Psoas muscle (tissue), 8 donors: Measurements from ENCODE around the gene ACP4. TPM values are rescaled to one million over a fixed set of nuclear protein-coding genes. Genes with fewer than 3 reads are reported as not detected.
A peak's percentile ranks its signal among the peaks of the same experiment; 100 is the strongest.

ENCODE experiments used
- ATAC-seq, 4 donors: fragments of 200-7000 bp; cut with Tn5 transposase; one replicate each; pipeline ENCODE4 v1.9.1; 2020; ENCODE audit warnings: moderate library complexity in 3 of 4, mild to moderate bottlenecking in 2 of 4
- DNase-seq, 2 donors: peaks; one replicate each; pipeline ENCODE4 v3.0.0-alpha.2; 2020
- H3K27ac ChIP-seq: fragments of 200-600 bp; one replicate; pipeline ENCODE4 v1.8.0; 2022
- H3K27me3 ChIP-seq, 3 donors: fragments of 200-600 bp in 1 of 3; one replicate each; pipeline versions ENCODE4 v1.6.1 to v1.8.0; 2013 to 2022; ENCODE audit warnings: low read length in 2 of 3, mild to moderate bottlenecking in 2 of 3, moderate library complexity in 1 of 3; ENCODE audit not compliant: insufficient read depth in 3 of 3
- H3K36me3 ChIP-seq, 2 donors: fragments of 200-600 bp in 1 of 2; one replicate each; pipeline versions ENCODE4 v1.6.1 to v1.8.0; 2013 to 2022; ENCODE audit warnings: low read depth in 1 of 2, mild to moderate bottlenecking in 1 of 2, moderate library complexity in 1 of 2; ENCODE audit not compliant: insufficient read depth in 1 of 2
- H3K4me1 ChIP-seq: fragments of 200-600 bp; one replicate; pipeline ENCODE4 v1.8.0; 2022
- H3K4me3 ChIP-seq: fragments of 200-600 bp; one replicate; pipeline ENCODE4 v1.8.0; 2022; ENCODE audit warnings: mild to moderate bottlenecking
- H3K9me3 ChIP-seq: fragments of 200-600 bp; one replicate; pipeline ENCODE4 v1.8.0; 2022
- WGBS, 3 donors: extraction: QIAGEN DNeasy Blood & Tissue Kit; methylation state at CpG; one replicate each; pipeline versions ENCODE4 v1.1.6 to v1.1.7; 2013; 5-methylcytosine and 5-hydroxymethylcytosine counted together
- intact Hi-C, 2 donors: fragments of 100-400 bp; cut with DNase I; formaldehyde crosslinking; loops; one replicate each; pipeline versions ENCODE4 v1.11.0 to v1.14.2; 2022
- polyA plus RNA-seq, 3 donors: library from polyadenylated mRNA; stranded (reverse); fragments of 200-250 nt; gene quantifications; one replicate each; pipeline ENCODE4 v1.2.3, GENCODE V29; 2013
- total RNA-seq, 4 donors: library from RNA; stranded (reverse); fragmentation: NEBNext Ultra II Directional in 2 of 4; extraction: Animal tissue kit (Norgen Biotek cat#: 25700) in 2 of 4; gene quantifications; one replicate each; pipeline versions ENCODE4 v1.2.1 to v1.2.4, GENCODE V29; 2021 to 2023
- TF ChIP-seq, protein P1 (sequence below): fragments of 200-600 bp; IDR thresholded peaks from one replicate; pipeline ENCODE4 v1.8.0; 2022; ENCODE audit warnings: antibody characterized with exemption
- donor health status: healthy with polysubstance abuse.
- donor health status: DM: no; HTN: no; CAD: no; lungs with moderate emphysema.
- donor health status: Bipolar disorder and iron deficiency.
- donor health status: healthy.
- donor health status: DM: yes; HTN: yes; CAD: no.
- donor health status: DM: no; HTN: no; CAD: no.
- donor health status: DM: no; HTN: no; CAD: no.
- donor health status: DM: yes; HTN: yes; CAD: no.

Gene ACP4
- total and polyA plus RNA-seq, 7 donors, result not detected

DNA sequence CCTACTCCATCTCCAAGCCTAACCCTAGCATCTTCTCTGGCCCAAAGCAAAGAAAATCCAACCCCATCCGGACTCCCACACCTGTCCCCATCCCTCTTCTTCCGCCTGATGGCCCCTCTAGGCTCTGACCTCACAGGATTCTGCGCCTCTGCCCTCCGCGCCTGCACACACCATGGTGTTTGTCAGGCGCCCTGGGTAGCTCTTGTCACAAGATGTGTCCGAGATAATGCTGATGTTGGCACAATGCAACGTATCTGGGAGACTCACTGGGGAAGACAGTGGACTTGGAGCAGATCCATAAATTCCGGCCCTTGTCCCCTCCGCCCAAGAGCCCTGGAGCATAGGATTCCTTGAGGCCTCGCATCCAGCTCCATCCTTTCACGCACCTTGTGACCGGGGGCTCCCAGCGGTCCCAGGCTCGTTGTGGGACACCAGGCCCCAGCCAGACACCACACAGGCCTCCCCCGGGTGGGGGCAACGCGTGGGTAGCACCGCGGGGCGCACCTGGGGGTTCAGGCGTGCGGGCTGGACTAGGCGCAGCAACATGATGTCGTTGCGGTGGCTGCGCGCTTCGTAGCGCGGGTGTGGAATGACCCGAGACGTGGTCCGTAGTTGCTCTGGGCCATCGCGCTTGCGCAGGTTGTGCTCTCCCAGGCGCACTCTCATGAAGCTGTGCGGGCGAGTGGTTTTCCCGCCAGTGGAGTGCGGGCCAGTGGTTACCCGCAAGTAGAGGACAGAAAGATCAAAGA, 36.5 kb downstream of the ACP4 start:
- intact Hi-C loops, result no loop called here
- H3K27ac ChIP-seq, result no peak overlapping the region
- no peaks in the 10 kb centered on the region for H3K4me1 ChIP-seq
- no peak for ATAC-seq
- no peaks in the 10 kb centered on the region for H3K9me3 ChIP-seq
- peaks cover 0 to 38% (median 3%) of the 10 kb centered on the region in 3 donors for H3K27me3 ChIP-seq
- WGBS, 3 donors, result 73 to 79% (median 77%) methylated on average over 40 to 43 of the region's 43 CpGs
- no peaks in the 10 kb centered on the region for H3K36me3 ChIP-seq
- TF ChIP-seq, protein P1, sequence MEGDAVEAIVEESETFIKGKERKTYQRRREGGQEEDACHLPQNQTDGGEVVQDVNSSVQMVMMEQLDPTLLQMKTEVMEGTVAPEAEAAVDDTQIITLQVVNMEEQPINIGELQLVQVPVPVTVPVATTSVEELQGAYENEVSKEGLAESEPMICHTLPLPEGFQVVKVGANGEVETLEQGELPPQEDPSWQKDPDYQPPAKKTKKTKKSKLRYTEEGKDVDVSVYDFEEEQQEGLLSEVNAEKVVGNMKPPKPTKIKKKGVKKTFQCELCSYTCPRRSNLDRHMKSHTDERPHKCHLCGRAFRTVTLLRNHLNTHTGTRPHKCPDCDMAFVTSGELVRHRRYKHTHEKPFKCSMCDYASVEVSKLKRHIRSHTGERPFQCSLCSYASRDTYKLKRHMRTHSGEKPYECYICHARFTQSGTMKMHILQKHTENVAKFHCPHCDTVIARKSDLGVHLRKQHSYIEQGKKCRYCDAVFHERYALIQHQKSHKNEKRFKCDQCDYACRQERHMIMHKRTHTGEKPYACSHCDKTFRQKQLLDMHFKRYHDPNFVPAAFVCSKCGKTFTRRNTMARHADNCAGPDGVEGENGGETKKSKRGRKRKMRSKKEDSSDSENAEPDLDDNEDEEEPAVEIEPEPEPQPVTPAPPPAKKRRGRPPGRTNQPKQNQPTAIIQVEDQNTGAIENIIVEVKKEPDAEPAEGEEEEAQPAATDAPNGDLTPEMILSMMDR, result no peak
- DNase-seq, result peak in 1 of 2 donors; percentile 10
- no peak overlapping the region for H3K4me3 ChIP-seq

DNA sequence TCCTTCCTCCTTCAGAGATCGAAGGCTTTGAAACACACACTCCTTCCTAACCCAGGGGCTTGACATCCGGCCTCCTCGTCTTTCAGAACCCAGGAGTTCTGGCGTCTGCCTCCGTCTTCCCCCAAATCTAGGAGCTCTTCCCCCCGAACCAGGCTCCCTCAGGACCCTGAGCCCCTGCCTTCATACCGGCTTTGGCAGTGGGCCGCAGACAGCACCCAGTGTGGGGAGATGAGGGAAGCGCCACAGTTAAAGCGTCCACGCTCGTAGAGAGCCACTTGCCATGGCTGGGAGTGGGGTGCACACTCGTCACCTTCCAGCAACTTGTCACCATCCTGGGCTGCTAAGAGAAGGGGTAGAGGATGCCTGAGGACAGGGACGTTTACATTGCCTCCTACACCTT, 37.3 kb downstream of the ACP4 start:
- 73 to 76% (median 73%) methylated on average over 14 of the region's 14 CpGs for WGBS, 3 donors
- no peak overlapping the region for H3K27ac ChIP-seq
- H3K27me3 ChIP-seq, result peaks cover 0 to 31% (median 0%) of the 10 kb centered on the region in 3 donors
- H3K4me3 ChIP-seq, result no peak overlapping the region
- TF ChIP-seq, protein P1, result no peak
- DNase-seq, result no peak
- intact Hi-C loops, result no loop called here
- H3K4me1 ChIP-seq, result no peaks in the 10 kb centered on the region
- H3K9me3 ChIP-seq, result no peaks in the 10 kb centered on the region
- no peak for ATAC-seq
- no peaks in the 10 kb centered on the region for H3K36me3 ChIP-seq

DNA sequence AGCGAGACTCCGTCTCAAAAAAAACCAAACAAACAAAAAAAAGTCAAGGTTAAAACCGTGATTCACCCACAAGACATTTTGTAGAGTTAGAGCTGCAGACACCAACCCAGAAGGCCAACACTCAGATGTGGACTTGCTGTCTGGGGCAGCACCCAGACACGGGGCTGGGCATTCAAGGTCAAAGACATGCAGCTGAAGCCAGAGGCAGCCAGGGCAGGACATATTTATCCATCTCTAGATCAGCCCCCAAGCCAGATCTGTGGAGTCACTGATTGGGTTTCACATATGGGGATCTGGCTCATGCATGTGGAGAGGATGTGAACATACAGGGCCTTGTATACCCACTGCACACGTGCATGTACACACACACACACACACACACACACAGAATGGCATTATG, 39.6 kb downstream of the ACP4 start:
- no peak overlapping the region for H3K4me3 ChIP-seq

DNA sequence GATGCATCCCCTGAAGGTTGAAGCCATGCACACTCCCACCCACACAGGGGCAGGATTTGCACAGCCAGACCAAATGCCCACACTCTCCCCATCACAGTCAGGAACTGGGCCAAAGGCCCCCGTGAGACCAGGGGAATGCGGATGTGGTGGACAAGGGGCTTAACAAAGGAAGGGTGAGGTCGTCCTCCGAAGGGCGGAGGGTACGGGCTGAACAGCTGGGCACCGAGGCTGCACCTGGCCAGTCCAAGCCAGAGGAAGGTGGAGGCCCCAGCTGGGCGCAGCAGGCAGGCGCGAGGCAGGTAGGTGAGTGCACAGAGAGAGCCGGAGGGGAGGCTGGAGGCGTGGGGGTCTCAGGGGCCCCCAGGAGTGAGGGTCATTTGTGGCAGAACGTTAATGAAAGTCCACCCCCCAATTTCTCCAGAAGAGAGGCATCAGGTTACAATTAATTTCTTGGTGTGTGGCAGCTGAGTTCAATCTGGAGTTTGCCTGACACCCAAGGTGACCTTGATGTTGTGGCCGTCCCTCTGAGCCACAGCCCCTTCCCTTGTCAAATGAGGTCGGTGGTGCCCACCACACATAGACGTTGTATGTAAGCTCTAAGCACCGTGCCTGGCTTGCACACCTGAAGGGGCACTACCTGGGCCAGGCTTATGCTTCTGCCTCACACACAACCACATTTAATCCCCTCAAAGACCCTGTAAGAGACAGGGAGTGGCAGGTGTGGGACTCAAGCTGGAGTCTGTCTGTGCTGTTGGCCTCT, 40.2 kb downstream of the ACP4 start:
- Histone ChIP-seq H3K4me3 (no peak overlapping the region), H3K4me1 (no peaks in the 10 kb centered on the region), H3K27ac (no peak overlapping the region), H3K9me3 (no peaks in the 10 kb centered on the region), H3K36me3 (no peaks in the 10 kb centered on the region), H3K27me3 (peaks cover 0 to 32% (median 4%) of the 10 kb centered on the region in 3 donors)
- intact Hi-C loops, result no loop called here
- TF ChIP-seq, protein P1, result no peak
- ATAC-seq (no peak), DNase-seq (peak in 1 of 2 donors; percentile 6)
- WGBS, 3 donors, result 28 to 30% (median 28%) methylated on average over 16 to 17 of the region's 17 CpGs

More for the DNA sequence above, 39.6 kb downstream of the ACP4 start:
- intact Hi-C loops, result no loop called here
- Histone ChIP-seq H3K4me1 (no peaks in the 10 kb centered on the region), H3K36me3 (no peaks in the 10 kb centered on the region), H3K9me3 (no peaks in the 10 kb centered on the region), H3K27ac (no peak overlapping the region), H3K27me3 (peaks cover 0 to 31% (median 4%) of the 10 kb centered on the region in 3 donors)
- 66 to 74% (median 71%) methylated on average over 5 of the region's 5 CpGs for WGBS, 3 donors
- TF ChIP-seq, protein P1, result no peak
- no peak for ATAC-seq
- no peak for DNase-seq
